Immature natural killer cell (primary cell): ENCODE results near the gene SP140. TPM values are rescaled to one million over a fixed set of nuclear protein-coding genes. Genes with fewer than 3 reads are reported as not detected.

ENCODE experiments used
- DNase-seq, 3 donors: peaks; one replicate each; pipeline ENCODE4 v3.0.0; 2022; ENCODE audit warnings: mixed read lengths in 1 of 3
- H3K27ac Mint-ChIP-seq, 6 donors: one replicate each; pipeline ENCODE4 v1.8.0; 2020; ENCODE audit warnings: mixed read lengths in 6 of 6, mild to moderate bottlenecking in 5 of 6, inconsistent platforms in 4 of 6, moderate library complexity in 3 of 6
- H3K27me3 Mint-ChIP-seq, 3 donors: one replicate each; pipeline ENCODE4 v1.8.0; 2020 to 2021; ENCODE audit warnings: low read depth in 3 of 3, mild to moderate bottlenecking in 3 of 3, mixed read lengths in 3 of 3, moderate library complexity in 3 of 3, inconsistent platforms in 1 of 3
- H3K36me3 Mint-ChIP-seq, 3 donors: one replicate each; pipeline ENCODE4 v1.8.0; 2020; ENCODE audit warnings: mixed read lengths in 3 of 3, inconsistent platforms in 2 of 3, mild to moderate bottlenecking in 2 of 3
- H3K4me1 Mint-ChIP-seq, 2 donors: one replicate each; pipeline ENCODE4 v1.8.0; 2020; ENCODE audit warnings: inconsistent platforms in 2 of 2, mild to moderate bottlenecking in 2 of 2, mixed read lengths in 2 of 2, moderate library complexity in 1 of 2
- H3K4me3 Mint-ChIP-seq, 5 donors: one replicate each; pipeline ENCODE4 v1.8.0; 2020; ENCODE audit warnings: mild to moderate bottlenecking in 5 of 5, mixed read lengths in 5 of 5, inconsistent platforms in 3 of 5, moderate library complexity in 3 of 5
- H3K9me3 Mint-ChIP-seq, 6 donors: one replicate each; pipeline ENCODE4 v1.8.0; 2020; ENCODE audit warnings: mild to moderate bottlenecking in 6 of 6, mixed read lengths in 6 of 6, inconsistent platforms in 4 of 6, moderate library complexity in 3 of 6
- polyA plus RNA-seq, 3 donors: library from polyadenylated mRNA; unstranded; fragments of 300-500 nt; fragmentation: Illumina TruSeq; gene quantifications; one replicate each; pipeline ENCODE4 v1.2.3, GENCODE V29; 2021

The SP140 gene
- polyA plus RNA-seq, 3 donors from 2014 or later, result 17.2 to 34.6 (median 19.3) TPM

GRCh38 chr2:230346921-230347533 lies 121.5 kb downstream of the SP140 start:
- Mint-ChIP-seq H3K4me1 (peaks cover 77 to 89% of the 10 kb centered on the region in 2 donors), H3K27ac (peak overlapping the region; percentile 14 to 79 (median 61)), H3K4me3 (peak overlapping the region in 4 of 5 donors; percentile 7 to 48 (median 16)), H3K36me3 (peaks cover 40 to 52% (median 52%) of the 10 kb centered on the region in 3 donors), H3K9me3 (peaks cover 6 to 37% (median 27%) of the 10 kb centered on the region in 6 donors), H3K27me3 (peaks cover 0 to 5% (median 1%) of the 10 kb centered on the region in 3 donors)
- no peak for DNase-seq

GRCh38 chr2:230347659-230348305 lies 122.2 kb downstream of the SP140 start:
- H3K36me3 Mint-ChIP-seq, result peaks cover 34 to 45% (median 44%) of the 10 kb centered on the region in 3 donors
- peak overlapping the region in 3 of 5 donors; percentile 12 to 64 (median 19) for H3K4me3 Mint-ChIP-seq
- peaks cover 5 to 34% (median 24%) of the 10 kb centered on the region in 6 donors for H3K9me3 Mint-ChIP-seq
- no peak for DNase-seq
- H3K4me1 Mint-ChIP-seq, result peaks cover 74 to 82% of the 10 kb centered on the region in 2 donors
- H3K27ac Mint-ChIP-seq, result peak overlapping the region; percentile 28 to 84 (median 58)
- peaks cover 0 to 5% (median 1%) of the 10 kb centered on the region in 3 donors for H3K27me3 Mint-ChIP-seq

DNA sequence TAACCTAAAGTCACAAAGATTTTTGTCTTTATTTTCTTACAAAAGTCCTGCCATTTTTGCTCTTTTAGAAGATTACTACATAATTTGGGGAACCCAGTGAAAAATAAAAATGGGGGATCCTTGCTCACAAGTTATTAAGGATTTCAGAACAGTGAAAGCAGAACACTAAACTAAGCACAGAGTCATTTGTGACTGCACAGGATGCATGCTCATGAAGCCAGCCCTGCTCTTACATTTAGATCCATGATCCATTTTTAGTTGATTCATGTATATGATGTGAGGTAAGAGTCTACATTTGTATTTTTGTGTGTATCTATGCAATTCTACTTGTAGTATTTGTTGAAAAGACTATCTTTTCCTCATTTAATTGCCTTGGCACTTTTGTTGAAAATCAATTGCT lies 123.3 kb downstream of the SP140 start:
- H3K9me3 Mint-ChIP-seq, result peaks cover 2 to 31% (median 19%) of the 10 kb centered on the region in 6 donors
- peak overlapping the region in 5 of 6 donors; percentile 24 to 70 (median 28) for H3K27ac Mint-ChIP-seq
- DNase-seq, result no peak
- H3K27me3 Mint-ChIP-seq, result peaks cover 0 to 3% (median 1%) of the 10 kb centered on the region in 3 donors
- H3K4me1 Mint-ChIP-seq, result peaks cover 64 to 72% of the 10 kb centered on the region in 2 donors
- H3K36me3 Mint-ChIP-seq, result peaks cover 26 to 36% (median 34%) of the 10 kb centered on the region in 3 donors
- peak overlapping the region in 1 of 5 donors; percentile 64 for H3K4me3 Mint-ChIP-seq

DNA sequence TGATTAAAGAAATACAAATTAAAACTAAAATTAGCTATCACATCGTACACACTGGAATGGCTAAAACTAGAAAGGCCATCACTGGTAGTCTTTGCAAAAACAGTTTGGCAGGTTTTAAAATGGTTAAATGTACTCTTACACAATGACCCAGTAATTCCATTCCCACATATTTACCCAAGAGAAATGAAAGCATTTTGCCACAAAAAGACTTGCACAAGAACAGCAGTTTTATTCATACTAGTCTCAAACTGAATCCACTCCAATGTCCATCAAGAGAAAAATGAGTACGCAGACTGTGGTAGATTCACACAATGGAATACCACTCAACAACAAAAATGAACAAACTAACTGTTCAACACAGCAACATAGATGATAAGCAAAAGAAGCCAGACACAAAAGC lies 130.5 kb downstream of the SP140 start:
- Mint-ChIP-seq H3K36me3 (peaks cover 20 to 28% (median 25%) of the 10 kb centered on the region in 3 donors), H3K27ac (no peak overlapping the region)

DNA sequence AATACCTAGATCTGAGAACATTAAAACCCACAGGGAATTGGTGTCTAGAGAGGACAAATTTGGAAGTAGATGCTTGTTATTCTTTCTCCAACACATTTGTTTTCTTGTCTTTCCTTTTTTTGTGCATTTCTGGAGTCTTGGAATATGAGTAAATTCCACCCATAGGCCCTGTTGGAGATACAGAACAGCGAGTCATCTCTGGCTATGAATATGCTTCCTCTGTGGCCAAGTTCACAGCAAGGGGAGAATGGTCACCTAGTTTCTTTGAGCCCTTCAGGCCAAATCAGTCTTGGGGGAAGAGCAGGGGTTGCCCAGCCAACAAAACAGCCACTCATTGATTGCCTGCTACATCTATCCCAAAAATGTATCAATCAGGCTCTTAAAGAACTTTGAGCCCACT lies 132.8 kb downstream of the SP140 start:
- peaks cover 0 to 2% (median 0%) of the 10 kb centered on the region in 3 donors for H3K27me3 Mint-ChIP-seq
- H3K36me3 Mint-ChIP-seq, result peaks cover 35 to 45% (median 43%) of the 10 kb centered on the region in 3 donors
- no peak for DNase-seq
- H3K9me3 Mint-ChIP-seq, result no peaks in the 10 kb centered on the region
- H3K4me1 Mint-ChIP-seq, result peaks cover 20 to 29% of the 10 kb centered on the region in 2 donors
- no peak overlapping the region for H3K4me3 Mint-ChIP-seq
- H3K27ac Mint-ChIP-seq, result no peak overlapping the region

More for the DNA sequence above, 130.5 kb downstream of the SP140 start:
- Mint-ChIP-seq H3K4me3 (no peak overlapping the region), H3K27me3 (no peaks in the 10 kb centered on the region), H3K9me3 (no peaks in the 10 kb centered on the region), H3K4me1 (peaks cover 6 to 13% of the 10 kb centered on the region in 2 donors)
- no peak for DNase-seq

DNA sequence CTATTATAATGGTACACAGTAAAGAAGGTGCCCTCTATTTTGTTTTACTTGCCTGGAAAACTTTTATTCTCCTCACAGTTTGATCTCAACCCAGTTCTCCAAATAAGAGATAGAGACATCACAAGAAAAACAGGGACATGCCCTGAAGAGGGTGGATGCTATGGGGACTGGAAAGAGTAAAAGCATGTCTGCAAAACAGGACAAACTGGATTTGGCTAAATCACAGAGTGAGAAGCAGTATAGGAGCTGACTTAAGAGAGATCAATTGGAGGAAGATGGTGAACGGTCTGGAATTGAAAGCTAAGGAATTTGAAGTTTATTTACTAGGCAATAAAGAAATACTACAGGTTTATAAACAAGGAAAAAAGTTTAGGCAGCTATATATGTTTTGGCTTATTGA lies 134.5 kb downstream of the SP140 start:
- peak overlapping the region in 2 of 6 donors; percentile 42 to 87 for H3K27ac Mint-ChIP-seq
- peaks cover 39 to 60% (median 58%) of the 10 kb centered on the region in 3 donors for H3K36me3 Mint-ChIP-seq
- no peaks in the 10 kb centered on the region for H3K9me3 Mint-ChIP-seq
- peaks cover 0 to 2% (median 0%) of the 10 kb centered on the region in 3 donors for H3K27me3 Mint-ChIP-seq
- H3K4me3 Mint-ChIP-seq, result no peak overlapping the region
- DNase-seq, result no peak
- H3K4me1 Mint-ChIP-seq, result peaks cover 27 to 44% of the 10 kb centered on the region in 2 donors

GRCh38 chr2:230362030-230362691 lies 136.6 kb downstream of the SP140 start:
- DNase-seq, result peak in 1 of 3 donors; percentile 1
- Mint-ChIP-seq H3K27me3 (peaks cover 0 to 2% (median 0%) of the 10 kb centered on the region in 3 donors), H3K4me3 (peak overlapping the region in 2 of 5 donors; percentile 1 to 4), H3K9me3 (no peaks in the 10 kb centered on the region), H3K4me1 (peaks cover 31 to 39% of the 10 kb centered on the region in 2 donors), H3K27ac (peak overlapping the region; percentile 1 to 80 (median 60)), H3K36me3 (peaks cover 36 to 67% (median 65%) of the 10 kb centered on the region in 3 donors)

Other genes starting within 250 kb of the SP140 start
- gene SLC16A14, start 156.8 kb upstream of the SP140 start, polyA plus RNA-seq, result under 1 TPM in 2 of 3 donors, not detected in 1; 0.12 to 0.15 TPM
- gene SP110, start 5.8 kb upstream of the SP140 start, polyA plus RNA-seq, result 10 to 100 TPM; 49.0 to 97.9 (median 60.5) TPM
- 10 to 100 TPM; 13.5 to 26.4 (median 14.4) TPM for gene SP140L, start 101.5 kb downstream of the SP140 start, polyA plus RNA-seq
- 100 to 1,000 TPM in 1 of 3 donors, 10 to 100 TPM in 2; 85.8 to 221 (median 94.5) TPM for gene SP100, start 190.5 kb downstream of the SP140 start, polyA plus RNA-seq